Right atrium auricular region (tissue), 2 donors: ENCODE results near the gene CEP128. TPM values are rescaled to one million over a fixed set of nuclear protein-coding genes. Genes with fewer than 3 reads are reported as not detected.

Experiments used
- DNase-seq: peaks from one replicate; pipeline ENCODE4 v3.0.0-alpha.2; 2019; ENCODE audit warnings: low spot score
- H3K27ac ChIP-seq, 2 donors: fragments of 200-600 bp; sonication (generic); 1 replicate in 1 of 2; 2 replicates in 1 of 2; pipeline ENCODE4 v1.5.1; 2016 to 2019
- H3K27me3 ChIP-seq, 2 donors: fragments of 200-600 bp; sonication (generic); one replicate each; pipeline versions ENCODE4 v1.5.1 to v1.6.0; 2017 to 2019
- H3K36me3 ChIP-seq: fragments of 200-600 bp; sonication (generic); one replicate; pipeline ENCODE4 v1.5.1; 2016
- H3K4me1 ChIP-seq, 2 donors: fragments of 200-600 bp; sonication (generic); one replicate each; pipeline versions ENCODE4 v1.5.1 to v1.6.0; 2017 to 2019
- H3K4me3 ChIP-seq, 2 donors: fragments of 200-600 bp; sonication (generic); 1 replicate in 1 of 2; 2 replicates in 1 of 2; pipeline ENCODE4 v1.5.1; 2017 to 2019; ENCODE audit warnings: mild to moderate bottlenecking in 1 of 2, moderate library complexity in 1 of 2
- H3K9me3 ChIP-seq, 2 donors: fragments of 200-600 bp; sonication (generic); one replicate each; pipeline ENCODE4 v1.5.1; 2019
- total RNA-seq, 2 donors: library from RNA; depleted of rRNA; stranded (reverse); fragments of >200 nt; gene quantifications; one replicate each; pipeline ENCODE4 v1.1.0, GENCODE V29; 2016
- TF ChIP-seq, protein P1 (sequence below), 2 donors: fragments of 200-600 bp; sonication (generic); IDR thresholded peaks; one replicate each; pipeline ENCODE4 v1.5.1; 2019; ENCODE audit warnings: antibody characterized with exemption in 2 of 2

CEP128 gene
- total RNA-seq, 2 donors from 2014 or later, result 1.3 to 2.7 TPM

DNA sequence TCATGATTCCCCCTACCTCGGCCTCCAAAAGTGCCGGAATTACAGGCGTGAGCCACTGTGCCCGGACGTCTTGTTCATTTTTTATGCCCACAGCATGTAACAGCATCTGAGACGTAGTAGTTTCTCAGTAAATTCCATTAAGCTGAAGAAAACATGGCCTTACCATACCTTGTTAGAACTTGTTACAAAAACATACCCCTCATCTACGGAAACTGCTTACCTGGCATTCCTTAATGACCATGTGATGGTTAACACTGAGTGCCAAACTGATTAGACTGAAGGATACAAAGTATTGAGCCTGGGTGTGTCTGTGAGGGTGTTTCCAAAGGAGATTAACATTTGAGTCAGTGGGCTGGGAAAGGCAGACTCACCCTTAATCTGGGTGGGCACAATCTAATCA, 186.8 kb downstream of the CEP128 start:
- Histone ChIP-seq H3K36me3 (no peaks in the 10 kb centered on the region), H3K27ac (no peak overlapping the region), H3K9me3 (no peaks in the 10 kb centered on the region), H3K4me1 (no peaks in the 10 kb centered on the region), H3K4me3 (no peak overlapping the region), H3K27me3 (no peaks in the 10 kb centered on the region)
- TF ChIP-seq, protein P1, sequence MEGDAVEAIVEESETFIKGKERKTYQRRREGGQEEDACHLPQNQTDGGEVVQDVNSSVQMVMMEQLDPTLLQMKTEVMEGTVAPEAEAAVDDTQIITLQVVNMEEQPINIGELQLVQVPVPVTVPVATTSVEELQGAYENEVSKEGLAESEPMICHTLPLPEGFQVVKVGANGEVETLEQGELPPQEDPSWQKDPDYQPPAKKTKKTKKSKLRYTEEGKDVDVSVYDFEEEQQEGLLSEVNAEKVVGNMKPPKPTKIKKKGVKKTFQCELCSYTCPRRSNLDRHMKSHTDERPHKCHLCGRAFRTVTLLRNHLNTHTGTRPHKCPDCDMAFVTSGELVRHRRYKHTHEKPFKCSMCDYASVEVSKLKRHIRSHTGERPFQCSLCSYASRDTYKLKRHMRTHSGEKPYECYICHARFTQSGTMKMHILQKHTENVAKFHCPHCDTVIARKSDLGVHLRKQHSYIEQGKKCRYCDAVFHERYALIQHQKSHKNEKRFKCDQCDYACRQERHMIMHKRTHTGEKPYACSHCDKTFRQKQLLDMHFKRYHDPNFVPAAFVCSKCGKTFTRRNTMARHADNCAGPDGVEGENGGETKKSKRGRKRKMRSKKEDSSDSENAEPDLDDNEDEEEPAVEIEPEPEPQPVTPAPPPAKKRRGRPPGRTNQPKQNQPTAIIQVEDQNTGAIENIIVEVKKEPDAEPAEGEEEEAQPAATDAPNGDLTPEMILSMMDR (IDR thresholded peaks at IDR 0.05), result no peak
- no peak for DNase-seq

DNA sequence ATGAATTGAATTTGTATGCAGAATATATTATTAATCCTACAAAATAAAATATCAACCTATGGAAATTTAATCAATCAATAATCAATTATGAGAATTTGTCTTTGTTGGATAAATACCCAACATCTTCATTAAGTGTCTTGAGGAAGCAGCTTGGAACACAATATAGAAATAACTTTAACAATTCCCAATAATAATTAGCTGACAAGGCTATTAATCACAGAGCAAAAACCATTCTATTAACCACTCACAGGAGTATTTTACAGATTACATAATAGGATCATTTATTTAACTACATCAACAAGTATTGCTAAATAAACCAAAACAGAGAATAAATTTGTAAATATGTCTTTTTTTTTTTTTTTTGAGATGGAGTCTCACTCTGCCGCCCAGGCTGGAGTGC, 190.3 kb downstream of the CEP128 start:
- TF ChIP-seq, protein P1 (IDR thresholded peaks at IDR 0.05), result no peak
- Histone ChIP-seq H3K36me3 (no peaks in the 10 kb centered on the region), H3K4me1 (no peaks in the 10 kb centered on the region), H3K27me3 (no peaks in the 10 kb centered on the region), H3K27ac (no peak overlapping the region), H3K4me3 (no peak overlapping the region), H3K9me3 (no peaks in the 10 kb centered on the region)
- no peak for DNase-seq

DNA sequence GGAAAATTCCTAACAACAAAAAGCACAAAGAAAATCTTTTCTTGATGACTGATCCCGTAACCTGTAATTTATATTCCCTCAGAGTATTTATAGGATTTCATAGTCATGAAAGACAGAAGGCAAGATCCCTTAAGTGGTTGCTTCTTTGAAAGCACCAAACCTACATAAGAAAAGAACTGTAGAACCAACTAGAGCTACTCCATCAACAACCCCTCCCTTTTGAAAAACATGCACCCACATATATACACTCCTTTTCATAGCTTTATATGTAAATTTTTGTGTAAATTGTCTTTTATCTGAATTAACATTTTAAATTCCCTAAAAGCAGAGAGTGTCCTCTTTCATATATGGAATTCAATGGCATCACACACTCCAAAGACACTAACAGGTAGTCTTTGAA, 215.3 kb downstream of the CEP128 start:
- H3K27me3 ChIP-seq, result no peaks in the 10 kb centered on the region
- H3K4me3 ChIP-seq, result no peak overlapping the region
- no peak overlapping the region for H3K27ac ChIP-seq
- H3K4me1 ChIP-seq, result no peaks in the 10 kb centered on the region
- TF ChIP-seq, protein P1 (IDR thresholded peaks at IDR 0.05), result no peak
- DNase-seq, result no peak
- no peaks in the 10 kb centered on the region for H3K36me3 ChIP-seq
- H3K9me3 ChIP-seq, result no peaks in the 10 kb centered on the region

DNA sequence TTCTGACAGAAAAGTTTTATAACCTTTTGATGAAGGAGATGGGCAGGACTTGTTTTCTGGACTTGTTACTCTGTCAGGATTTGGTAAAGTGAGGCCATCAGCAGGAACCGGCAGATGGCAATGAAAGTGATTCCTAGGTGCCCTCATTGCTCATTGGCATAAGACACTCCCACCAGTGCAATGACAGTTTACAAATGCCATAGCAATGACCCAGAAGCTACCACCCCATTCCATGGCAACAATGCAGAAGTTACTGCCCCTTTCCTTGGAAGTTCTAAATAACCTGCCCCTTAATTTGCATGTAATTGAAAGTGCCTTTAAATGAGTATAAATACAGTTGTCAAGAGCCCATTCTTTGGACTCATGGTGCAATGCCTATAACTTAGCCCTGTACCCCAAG, 222.6 kb downstream of the CEP128 start:
- Histone ChIP-seq H3K4me3 (no peak overlapping the region), H3K36me3 (no peaks in the 10 kb centered on the region), H3K9me3 (no peaks in the 10 kb centered on the region), H3K27me3 (no peaks in the 10 kb centered on the region), H3K4me1 (no peaks in the 10 kb centered on the region), H3K27ac (no peak overlapping the region)
- TF ChIP-seq, protein P1 (IDR thresholded peaks at IDR 0.05), result no peak
- no peak for DNase-seq

DNA sequence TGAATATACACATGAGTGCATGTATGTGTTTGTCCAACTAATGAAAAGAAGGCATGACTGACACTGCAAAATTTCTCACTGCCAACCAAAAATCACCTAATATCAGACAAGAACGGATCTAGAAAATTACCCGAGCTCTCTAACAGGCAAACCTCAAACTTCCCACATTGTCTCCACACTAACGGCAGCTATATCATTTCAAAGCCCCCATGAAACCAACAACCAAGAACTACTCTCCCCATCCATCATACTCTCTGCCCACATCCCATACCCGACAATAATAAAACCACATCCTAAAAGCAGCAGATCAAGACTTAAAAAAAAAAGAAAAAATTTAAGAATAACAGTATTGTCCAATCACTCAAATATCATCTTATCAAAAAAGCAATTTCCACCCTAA, 227.1 kb downstream of the CEP128 start:
- no peaks in the 10 kb centered on the region for H3K4me1 ChIP-seq
- TF ChIP-seq, protein P1 (IDR thresholded peaks at IDR 0.05), result no peak
- H3K4me3 ChIP-seq, result no peak overlapping the region
- no peaks in the 10 kb centered on the region for H3K36me3 ChIP-seq
- no peaks in the 10 kb centered on the region for H3K9me3 ChIP-seq
- no peak for DNase-seq
- H3K27ac ChIP-seq, result no peak overlapping the region
- H3K27me3 ChIP-seq, result no peaks in the 10 kb centered on the region

GRCh38 chr14:80713076-80713850, 228.3 kb downstream of the CEP128 start:
- H3K36me3 ChIP-seq, result no peaks in the 10 kb centered on the region
- H3K4me3 ChIP-seq, result no peak overlapping the region
- TF ChIP-seq, protein P1 (IDR thresholded peaks at IDR 0.05), result no peak
- no peak for DNase-seq
- no peak overlapping the region for H3K27ac ChIP-seq
- no peaks in the 10 kb centered on the region for H3K27me3 ChIP-seq
- no peaks in the 10 kb centered on the region for H3K4me1 ChIP-seq
- no peaks in the 10 kb centered on the region for H3K9me3 ChIP-seq
